NCI-H82 treated with DMSO at 0.1 percent for 48 hours (cell line): ENCODE data around the gene CDK6.
"Not testable (repeated sequence)": the region's sequence is repeated elsewhere in the genome, so short reads cannot be mapped to it uniquely, and the experiment has no call there.

Experiments
- DNase-seq: peaks from one replicate; lab custom pipeline; 2025; ENCODE audit not compliant: unreplicated experiment; lab: John Stamatoyannopoulos, UW

CDK6 gene

DNA sequence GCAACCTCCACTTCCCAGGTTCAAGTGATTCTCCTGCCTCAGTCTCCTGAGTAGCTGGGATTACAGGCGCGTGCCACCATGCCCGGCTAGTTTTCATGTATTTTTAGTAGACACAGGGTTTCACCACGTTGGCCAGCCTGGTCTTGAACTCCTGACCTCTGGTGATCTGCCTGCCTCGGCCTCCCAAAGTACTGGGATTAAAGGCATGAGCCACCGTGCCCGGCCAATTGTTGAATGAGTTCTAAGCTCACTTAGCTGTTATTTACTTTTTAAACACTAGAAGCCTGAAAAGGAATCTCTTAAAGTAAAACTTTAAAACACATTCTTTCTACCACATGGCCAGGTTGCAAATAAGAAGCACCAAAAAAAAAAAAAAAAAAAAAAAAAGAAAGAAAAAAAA is 231.9 kb downstream of the CDK6 start:
- DNase-seq: not testable (repeated sequence)

DNA sequence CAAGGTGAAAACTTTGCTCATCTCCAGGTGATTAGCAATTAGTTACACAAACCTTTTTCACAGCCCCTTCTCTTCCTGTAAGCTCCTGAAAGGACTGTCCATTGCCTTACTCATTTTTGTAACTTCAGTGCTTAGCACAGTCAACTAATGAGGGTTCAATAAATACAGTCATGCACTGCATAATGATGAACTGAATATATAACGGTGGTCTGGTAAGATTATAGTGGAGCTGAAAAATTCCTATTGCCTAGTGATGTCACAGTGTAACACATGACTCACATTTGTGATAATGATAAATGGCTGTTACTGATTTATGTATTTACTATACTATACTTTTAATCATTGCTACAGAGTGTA is 233.3 kb downstream of the CDK6 start:
- no peak for DNase-seq

DNA sequence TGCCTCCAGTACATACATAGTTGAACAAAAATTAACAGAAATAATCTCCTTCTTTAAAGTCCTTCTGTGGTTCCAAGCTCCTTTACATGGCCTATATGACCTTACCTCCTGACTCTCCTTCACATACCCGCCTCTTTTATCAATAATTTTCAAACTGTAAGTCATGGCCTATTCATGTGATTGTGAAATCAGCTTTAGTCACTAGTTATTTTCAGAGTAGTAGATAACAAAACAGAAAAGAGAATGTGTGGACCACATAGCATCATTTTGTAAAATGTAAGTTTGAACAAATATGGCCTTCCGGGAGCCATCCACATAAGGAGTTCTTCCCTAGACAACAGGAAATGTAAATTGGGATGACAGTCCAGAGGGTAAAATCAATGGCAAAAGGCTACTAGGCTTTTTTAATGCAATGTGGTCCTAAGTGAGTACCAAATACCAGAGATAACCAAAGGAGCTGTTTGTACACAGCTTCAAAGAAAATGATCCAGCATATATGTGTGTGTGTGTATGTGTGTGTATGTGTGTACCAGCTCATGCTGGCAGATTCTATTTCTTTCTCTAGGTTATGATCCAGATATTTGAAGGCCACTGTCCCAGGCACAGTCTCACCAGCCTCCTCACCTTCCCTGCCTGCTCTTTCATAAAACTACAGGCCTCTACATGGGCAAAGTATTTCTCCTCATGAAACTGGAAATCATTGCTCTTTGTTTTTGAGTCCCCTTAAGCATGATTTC is 233.9 kb downstream of the CDK6 start:
- no peak for DNase-seq

DNA sequence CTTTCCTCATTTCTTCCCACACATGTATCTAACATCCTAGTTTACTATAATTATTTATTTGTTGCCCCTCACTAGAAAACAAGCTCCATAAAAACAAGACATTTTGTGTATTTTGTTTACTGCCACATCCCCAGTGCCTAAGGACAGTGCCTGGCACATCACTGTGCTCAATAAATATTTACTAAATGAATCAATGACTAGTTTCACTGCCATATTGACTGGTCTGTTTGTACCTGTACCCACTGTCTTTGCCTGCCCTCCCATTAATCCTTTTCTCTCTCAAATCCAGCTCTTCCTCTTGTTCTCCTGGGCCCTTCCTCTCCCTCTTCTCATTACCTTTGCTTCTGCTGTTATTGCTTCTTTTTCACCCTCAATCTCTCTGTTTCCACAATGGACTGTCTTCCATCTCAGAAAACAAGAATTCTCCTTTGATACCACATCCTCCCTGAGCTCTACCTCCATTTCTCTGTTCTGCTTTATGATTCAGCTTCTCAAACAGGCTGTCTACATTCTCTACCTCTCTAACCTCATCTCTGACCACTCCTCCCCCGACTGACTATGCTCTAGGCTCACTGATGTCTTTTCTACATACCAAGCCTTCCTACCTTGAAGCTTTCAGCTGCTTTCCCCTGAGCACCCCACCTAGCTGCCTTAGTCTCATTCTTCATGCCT is 237.9 kb downstream of the CDK6 start:
- no peak for DNase-seq

DNA sequence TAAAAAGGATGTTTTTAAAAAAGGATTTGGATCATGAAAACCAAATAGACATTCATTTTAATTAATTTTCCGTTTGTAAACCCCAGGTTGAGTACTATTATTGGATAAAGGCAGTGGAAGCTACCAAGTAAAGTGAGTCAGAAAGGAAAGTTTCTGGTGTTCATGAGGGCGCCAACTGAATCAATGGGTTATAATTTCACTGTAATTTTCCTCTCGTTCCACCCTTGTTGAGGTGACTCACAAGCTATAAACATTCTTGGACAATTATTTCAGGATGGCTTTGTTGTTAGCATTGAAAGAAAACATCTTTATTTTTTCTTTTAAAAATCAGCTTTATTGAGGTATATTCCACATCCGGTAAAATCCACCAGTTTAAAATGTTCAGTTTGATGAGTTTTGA is 241.1 kb downstream of the CDK6 start:
- DNase-seq: no peak

DNA sequence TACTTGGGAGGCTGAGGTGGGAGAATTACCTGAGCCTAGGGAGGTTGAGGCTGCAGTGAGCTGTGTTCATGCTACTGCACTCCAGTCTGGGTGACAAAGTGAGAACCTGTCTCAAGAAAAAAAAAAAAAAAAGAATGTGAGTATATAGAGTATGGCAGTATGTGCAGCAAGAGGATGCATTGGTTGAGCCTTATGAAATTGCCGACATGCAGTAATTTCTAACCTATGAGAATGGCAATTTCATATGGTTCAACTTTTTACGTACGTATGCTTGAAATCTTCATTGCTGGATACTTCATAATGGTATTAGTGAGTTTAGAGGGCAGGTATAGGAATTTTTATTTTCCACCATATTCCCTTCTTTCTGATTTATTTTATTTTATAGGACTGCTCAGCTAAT is 241.6 kb downstream of the CDK6 start:
- no peak for DNase-seq

DNA sequence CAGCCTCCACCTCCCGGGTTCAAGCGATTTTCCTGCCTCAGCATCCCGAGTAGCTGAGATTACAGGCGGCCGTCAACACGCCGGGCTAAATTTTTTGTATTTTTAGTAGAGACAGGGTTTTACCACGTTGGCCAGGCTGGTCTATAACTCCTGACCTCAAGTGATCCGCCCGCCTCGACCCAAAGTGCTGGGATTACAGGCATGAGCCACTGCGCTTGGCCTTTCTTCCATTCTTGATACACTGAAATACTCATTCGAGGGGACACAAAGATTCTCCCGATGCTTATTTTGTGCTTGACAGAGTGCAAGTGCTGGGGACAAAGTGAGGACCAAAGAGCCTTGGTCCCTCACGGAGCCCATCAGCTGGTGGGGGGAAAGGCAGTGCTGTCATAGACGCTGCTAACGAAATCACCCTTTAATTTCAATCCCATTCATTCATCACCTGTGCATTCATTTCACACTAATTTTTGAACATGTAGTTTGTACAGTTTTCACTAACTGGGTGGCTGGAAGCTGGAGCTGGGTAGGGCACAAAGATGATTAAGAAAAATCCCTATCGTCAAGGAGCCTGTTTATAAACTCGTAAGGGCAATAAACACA is 245.6 kb downstream of the CDK6 start:
- DNase-seq: no peak

DNA sequence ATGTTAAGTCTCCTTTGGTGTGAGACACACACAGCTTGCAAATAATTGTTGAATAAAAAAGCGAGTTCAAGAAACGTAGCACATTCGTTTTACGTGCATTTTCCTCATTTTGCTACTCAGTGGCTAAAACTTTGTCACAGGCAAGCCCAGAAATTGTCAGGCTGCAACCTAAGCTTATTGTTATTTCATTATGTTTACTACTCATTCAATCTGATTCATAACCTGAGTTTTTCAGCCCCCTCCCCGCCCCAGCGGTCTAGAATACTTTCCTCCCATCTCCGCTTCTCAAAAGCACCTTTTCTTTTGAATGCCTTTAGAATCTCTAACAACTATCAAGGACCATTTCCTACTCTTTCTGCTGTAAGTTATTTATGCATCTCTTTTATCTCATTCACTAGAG is 247.3 kb downstream of the CDK6 start:
- DNase-seq: no peak

DNA sequence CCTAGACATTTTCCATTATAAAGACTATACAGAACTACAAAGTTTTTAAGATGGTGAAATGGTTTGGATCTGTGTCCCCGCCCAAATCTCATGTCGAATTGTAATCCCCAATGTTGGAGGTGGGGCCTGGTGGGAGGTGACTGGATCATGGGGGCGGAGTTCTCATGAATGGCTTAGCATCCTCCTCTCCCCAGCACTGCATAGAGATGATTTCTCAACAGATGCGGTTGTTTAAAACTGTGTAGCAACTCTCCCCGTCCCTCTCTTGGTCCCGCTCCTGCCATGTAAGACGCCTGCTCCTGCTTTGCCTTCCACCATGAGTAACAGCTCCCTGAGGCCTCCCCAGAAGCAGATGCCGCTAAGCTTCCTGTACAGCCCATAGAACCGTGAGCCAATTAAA is 247.8 kb downstream of the CDK6 start:
- no peak for DNase-seq

DNA sequence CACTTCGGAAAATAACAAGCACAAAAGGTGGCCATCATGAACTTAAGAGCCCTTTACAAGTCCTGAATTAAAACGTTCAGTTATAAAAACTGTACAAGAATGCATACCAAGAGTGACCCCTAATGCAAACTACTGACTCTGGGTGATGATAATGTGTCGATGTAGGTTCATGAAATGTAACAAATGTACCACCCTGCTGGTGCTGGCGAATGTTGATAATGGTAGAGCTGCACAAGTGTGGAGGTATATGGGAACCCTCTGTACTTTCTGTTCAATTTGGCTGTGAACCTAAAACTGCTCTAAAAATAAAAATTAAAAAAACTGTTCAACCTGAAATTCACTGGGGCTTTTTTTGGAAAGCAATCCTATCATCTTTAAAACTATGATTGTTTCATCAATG is 249.5 kb downstream of the CDK6 start:
- no peak for DNase-seq

DNA sequence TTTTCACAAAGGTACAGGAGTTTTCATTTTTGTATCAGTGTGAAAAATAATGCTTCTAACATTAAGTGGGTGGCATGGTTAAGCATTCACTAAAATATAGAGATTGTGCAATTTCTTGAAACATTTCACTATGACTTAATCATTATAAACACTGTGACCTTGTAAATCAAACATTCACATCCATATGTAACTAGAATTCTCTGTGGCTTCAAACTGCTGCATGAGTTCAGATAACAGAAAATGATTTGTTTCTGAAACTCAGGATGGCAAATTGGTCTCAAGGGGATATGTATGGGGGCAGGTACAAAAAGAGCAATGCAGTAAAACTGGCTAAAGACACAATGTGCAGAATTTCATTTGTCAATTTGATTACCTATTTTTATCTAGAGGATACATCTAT is 250.0 kb downstream of the CDK6 start:
- DNase-seq: no peak

DNA sequence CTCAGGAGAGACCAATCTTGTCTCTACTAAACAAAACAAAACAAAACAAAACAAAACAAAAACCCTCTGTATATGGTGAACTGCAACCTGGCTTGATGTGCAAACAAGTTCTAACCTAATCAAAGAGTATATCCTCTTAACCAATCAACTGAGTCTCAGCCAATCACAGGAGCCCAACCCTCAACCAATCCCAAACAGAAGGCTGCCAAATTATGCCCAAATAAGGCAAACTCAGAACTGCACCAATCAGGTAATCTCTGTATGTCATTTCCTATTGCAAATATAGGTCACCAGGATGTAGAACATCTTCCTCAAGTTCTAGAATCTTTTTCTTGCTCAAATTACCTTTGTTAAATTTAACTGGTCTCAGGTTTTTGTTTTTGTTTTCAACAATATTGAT is 251.4 kb downstream of the CDK6 start:
- no peak for DNase-seq

DNA sequence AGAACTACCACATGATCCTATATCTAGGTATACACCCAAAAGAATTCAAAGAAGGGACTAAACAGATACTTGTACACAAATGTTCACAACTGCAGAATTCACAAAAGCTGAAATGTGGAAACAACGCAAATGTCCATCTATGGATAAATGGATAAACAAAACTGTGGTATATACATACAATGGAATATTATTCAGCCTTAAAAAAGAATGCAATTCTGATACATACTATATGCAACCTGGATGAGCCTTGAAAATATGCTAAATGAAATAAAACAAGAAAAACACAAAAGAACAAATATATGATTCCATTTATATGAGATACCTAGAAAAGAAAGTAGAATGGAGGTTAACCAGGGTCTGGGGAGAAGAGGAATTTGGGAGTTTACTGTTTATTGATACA is 253.4 kb downstream of the CDK6 start:
- no peak for DNase-seq

DNA sequence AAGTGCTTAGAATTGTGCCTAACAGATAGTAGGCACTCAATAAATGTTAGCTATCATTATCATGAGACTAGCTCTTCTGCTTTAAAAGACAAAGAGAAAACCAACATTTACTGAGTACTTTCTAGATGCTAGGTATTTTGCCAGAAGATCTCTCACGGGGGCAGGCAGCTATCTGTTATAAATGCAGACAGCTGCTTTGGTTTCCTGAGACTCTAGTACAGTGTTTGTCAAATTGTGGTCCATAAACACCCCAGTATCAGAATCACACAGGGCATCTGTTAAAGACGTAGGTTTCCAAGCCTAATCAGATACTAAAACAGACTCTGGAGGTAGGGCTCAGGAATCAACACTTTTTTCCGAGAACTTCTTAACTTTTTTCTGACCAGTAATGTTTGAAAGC is 260.1 kb downstream of the CDK6 start:
- peak; percentile 35 for DNase-seq

DNA sequence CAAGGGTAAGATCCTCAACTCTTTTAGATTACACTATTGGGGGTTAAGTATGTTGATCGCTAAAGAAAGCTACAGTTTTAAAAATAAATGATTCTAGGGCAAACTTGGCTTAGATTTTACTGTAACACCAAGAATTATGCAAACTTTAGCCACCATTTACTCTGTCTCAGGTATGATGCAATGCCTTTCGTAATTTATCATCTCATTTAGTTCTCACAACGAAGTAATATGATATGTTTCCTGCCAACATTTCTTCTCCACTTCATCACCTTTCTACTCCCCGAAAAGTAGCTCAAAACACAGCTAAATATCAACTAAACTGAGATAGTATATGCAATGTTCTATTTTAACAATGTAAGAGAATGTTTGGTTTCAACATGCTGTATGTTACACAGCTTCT is 267.2 kb downstream of the CDK6 start:
- no peak for DNase-seq

DNA sequence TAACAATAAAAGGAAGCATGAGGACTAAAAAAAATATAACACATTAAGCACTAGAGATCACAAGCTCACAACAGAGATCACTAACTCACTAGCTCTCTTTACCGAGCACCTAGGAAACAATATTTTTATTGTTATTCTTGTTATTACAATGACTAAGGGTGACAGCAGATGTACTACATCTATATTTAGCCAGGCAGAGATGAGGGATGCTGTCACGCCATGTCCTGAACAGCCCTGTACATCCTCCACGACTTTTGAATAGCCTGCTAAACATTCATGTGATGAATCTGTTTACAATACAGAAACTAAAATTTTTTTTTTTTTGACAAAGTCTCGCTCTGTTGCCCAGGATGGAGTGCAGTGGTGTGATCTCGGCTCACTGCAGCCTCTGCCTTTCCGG is 268.9 kb downstream of the CDK6 start:
- DNase-seq: no peak

DNA sequence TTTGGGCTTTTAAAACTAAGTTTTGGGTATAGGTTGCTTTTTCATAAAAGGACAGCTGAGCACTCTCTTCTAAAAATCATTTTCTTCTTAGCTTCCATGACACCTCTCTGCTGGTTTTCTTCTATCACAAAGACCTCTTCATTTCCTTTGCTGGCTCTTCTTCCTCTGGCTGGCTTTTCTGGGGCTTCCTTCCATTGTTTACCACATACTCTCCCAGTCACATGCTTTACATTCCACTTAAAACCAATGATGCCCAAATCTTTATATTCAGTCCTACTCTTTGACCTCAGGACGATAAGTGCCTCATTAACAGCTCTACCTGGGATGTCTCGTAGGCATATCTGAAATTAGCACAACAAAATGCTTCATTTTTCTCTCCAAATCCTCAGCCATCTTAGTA is 273.0 kb downstream of the CDK6 start:
- no peak for DNase-seq

DNA sequence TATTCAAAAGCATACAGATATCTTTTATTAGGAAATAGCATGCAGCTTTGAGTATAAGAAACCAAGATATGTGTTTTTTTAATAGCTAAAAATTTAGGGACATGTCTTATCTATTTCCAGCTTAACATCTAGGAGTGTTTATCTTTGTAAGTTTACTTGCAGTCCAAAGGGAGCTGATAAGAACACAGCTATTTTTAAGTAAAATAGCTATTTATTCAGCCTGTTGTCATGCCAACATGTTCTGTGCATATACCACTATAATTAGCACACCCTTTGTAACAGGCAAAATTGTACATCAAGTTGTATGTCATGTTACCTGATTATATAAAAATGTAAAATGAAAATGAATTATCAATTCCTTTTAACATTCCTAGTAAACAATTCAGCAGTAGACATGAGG is 275.8 kb downstream of the CDK6 start:
- DNase-seq: no peak

DNA sequence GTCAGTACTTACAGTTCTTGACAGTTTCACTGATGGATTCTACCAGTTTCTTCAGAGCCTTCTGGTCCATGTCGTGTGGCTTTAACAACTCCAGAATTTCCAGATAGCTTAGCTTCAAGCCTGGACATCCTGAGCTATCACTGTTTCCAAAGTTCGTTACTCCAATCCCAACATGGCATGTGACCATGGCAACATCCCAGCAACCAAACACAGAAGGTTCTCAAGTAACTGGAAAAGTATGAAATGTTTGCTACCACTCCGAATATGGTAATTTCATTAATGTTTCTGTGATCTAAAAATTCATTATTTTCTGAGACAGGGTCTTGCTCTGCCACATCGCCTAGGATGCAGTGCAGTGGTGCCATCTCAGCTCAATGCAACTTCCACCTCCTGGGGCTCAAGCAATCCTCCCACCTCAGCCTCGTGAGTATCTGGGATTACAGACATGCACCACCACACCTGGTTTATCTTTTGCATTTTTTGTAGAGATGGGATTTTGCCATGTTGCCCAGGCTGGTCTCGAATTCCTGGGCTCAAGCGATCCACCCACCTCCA is 278.5 kb downstream of the CDK6 start:
- DNase-seq: no peak

DNA sequence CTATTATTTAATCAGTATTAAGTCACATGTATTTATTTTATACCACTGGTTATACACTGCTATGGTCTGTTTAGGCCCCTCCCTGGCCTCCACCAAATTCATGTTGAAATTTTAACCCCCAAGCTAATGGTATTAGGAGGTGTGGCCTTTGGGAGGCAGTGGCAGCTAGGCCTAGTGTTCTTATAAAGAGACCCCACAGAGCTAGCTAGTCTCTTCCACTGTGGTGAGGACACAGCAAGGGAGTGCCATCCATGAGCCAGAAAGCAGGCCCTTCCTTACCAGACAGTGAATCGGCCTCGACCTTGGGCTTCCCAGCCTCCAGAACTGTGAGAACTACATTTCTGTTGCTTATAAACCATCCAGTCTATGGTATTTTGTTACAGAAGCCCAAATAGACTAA is 279.1 kb downstream of the CDK6 start:
- DNase-seq: no peak
